GM19099 (cell line): ENCODE measurements around the gene METTL22.

Experiments used
- POLR2A ChIP-seq: IDR thresholded peaks from 3 replicates; pipeline ENCODE4 v1.6.1; 2011; ENCODE audit warnings: low read depth; ENCODE audit not compliant: insufficient read length; ENCODE audit errors: extremely low read depth

METTL22 gene

DNA sequence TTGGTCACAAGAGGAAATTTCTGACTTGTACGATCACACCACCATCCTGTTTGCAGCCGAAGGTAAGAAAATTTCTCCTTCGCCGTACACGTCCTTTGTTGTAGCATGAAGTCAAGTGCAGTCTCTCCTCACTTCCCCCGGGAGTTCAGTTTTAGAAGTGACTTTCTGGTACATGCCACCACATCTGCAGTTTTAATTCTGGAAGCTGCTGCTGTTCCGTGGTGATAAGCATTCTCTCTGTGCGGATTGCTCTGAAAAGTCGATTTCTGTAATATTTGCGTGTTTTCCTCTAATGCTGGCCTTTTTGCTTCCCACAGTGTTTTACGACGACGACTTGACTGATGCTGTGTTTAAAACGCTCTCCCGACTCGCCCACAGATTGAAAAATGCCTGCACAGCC is 20.6 kb downstream of the METTL22 start:
- TF ChIP-seq POLR2A: no peak

DNA sequence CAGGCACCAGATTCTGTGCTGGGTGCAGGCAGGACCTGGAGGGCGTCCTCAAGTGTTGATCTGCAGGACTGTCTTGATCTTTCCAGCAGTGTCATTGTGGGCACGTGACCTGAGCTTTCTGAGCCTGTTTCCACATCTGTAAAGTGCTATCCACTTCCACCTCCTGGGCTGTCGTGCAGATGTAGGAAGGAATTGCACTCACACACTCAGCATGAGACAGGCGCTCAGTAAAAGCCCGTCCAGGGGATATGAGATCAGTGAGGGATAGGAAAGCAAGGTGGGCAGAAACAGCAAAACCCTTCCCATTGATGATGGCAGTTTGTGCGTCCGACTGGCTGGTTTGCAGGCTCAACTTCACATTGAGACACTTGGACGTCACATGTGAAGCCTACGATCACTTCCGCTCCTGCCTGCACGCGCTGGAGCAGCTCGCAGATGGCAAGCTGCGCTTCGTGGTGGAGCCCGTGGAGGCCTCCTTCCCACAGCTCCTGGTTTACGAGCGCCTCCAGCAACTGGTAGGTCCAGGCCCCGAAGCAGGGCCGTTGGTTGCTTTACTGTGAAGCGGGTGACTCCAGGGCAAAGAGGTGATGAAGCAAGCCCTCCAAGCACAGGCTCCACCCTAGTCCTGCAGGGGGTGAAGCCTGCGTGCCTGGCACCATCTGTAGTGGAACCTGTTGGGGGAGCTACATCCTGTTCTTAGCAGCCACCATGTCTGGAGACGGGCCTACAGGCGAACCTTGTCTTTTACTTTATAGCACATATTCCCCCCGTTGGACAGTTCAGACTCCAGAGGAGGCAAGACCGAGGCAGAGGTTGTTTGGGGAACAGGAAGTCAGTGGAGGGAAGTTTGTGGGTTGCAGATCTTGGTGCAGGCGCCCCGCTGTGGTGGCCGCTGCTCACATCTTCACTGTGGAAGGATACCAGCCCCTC is 23.0 kb downstream of the METTL22 start:
- no peak for TF ChIP-seq POLR2A

DNA sequence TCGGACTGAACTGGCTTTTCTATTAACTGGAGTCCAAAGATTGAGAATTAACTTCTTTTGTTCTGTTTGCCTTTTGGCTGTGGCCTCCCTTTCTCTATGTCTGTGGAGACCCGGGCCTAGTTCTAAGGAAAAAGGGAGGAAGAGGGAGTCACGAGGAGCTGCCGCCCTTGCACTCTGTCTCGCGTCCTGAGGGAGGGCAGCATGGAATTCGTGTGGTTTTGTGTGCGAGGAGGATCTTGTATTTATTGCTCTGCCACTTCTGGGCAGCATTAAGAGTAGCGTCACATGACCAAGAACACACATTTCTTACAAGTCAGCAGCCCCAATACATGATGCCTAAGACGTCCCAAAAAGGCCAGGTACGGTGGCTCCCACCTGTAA is 23.6 kb downstream of the METTL22 start:
- no peak for TF ChIP-seq POLR2A

DNA sequence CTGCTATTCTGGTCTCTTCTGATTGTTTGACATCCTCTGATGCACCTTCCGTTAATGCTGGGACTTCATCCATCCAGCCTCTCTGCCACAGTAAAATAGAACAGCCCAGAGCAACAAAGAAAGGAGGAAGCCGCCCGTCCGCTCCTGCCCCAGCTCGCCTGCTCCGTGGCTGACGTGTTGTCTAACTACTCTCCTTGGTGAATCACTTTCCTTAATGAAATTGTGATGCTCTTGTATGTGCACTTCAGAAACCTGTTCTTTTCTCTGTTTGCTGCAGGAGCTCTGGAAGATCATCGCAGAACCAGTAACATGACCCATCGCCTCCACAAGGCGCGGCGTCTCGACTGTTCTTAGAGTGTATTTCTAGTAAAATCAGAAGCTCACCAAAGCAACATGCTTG is 24.3 kb downstream of the METTL22 start:
- no peak for TF ChIP-seq POLR2A

DNA sequence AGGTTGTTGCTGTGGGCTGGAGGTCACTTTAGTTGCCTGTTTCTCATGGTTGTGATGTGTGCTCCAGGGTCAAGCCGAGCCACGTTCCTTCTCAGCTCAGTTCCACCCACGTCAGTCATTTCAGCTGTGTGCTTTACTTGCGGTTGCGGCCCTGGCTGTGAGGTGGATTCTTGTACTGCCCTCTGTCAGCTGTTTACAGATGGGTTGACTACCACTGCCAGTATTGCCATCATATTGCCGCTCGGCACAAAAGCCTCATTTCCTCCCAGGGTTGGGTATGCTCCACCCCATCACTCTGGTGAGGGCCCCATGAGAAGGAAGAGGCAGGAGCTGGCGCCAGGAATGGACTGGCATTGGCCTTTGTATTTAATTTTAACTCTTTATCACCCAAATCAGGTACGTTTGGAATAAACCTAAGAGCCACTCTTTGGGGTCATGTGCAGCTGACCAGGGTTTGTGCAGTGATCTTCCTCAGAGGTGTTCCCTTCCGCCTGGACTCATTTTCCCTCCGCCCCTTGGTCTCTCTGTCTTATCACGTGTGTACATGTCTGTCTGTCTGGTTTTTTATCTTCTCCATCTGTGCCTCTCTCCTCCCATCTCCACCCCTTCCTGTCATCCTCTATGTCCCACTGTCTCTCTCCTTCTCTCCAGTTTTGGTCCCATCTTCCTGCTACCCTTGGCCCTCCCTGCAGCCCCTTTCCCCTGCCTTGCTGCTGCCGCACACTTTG is 25.0 kb downstream of the METTL22 start:
- TF ChIP-seq POLR2A: no peak

DNA sequence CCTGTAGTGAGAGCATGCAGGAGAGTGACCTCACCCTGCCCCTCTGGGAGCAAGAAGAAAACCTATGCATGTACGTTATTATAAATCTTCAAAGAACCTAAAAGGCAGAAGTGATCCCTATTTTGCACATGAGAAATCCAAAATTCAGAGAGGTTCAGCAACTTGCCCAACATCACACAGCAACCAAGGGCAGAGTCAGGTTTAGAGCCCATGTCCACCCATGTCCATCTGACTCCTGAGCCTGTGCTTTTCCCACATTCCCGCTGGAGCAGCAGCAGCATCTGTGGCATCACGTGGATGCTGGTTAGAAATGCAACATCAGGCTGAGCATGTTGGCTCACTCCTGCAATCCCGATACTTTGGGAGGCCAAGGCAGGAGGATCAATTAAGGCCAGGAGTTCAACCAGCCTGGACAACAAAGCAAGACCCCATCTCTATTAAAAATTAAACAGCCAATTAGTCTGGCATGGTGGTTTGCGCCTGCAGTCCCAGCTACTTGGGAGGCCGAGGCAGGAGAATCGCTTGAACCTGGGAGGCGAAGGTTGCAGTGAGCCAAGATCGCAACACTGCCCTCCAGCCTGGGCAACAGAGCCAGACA is 26.3 kb downstream of the METTL22 start:
- TF ChIP-seq POLR2A: no peak

DNA sequence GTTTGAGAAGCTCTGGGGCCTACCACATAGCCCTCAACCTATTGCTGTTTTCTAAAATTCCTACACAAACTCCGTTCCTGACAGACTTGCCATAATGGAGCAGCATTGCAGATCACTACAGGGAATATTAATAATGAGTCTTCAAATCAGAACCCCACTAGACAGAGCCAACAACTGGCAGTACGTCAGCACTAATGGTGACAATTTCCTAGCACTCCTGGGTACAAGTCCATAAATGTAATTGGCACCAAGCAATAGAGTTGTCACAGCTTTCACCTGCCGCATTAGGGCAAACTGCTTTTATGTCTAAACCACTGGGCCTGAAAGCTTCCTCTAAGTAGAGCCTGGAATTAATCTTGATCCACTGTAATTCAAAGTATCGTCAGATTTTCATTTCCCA is 27.4 kb downstream of the METTL22 start:
- TF ChIP-seq POLR2A: no peak

DNA sequence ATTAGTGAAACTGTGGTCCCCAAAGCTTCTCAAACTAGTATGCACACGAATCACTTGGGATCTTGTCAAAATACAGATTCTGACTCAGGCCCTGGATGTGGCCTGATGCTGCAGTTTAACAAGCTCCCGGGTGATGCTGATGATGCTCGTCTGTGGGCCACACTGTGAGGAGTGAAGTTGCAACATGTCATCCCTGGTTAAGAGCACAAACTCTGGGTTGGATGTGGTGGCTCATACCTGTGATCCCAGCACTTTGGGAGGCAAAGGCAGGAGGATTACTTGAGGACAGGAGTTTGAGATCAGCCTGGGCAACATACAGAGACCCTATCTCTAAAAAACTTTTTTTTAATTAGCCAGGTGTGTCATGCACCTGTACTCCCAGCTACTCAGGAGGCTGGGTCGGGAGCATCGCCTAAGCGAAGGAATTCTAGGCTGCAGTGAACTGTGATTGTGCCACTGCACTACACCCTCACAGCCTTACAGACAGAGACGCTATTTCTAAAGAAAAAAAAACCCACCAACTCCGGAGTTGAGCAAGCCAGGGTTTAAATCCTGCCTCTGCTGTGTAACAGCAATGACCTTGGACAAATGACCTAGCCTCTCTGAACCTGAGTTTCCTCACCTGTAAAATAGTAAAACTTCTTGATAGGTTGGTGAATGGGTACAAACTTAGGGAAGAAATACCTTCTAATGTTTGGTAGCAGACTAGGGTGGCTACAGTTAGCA is 28.5 kb downstream of the METTL22 start:
- TF ChIP-seq POLR2A: no peak

DNA sequence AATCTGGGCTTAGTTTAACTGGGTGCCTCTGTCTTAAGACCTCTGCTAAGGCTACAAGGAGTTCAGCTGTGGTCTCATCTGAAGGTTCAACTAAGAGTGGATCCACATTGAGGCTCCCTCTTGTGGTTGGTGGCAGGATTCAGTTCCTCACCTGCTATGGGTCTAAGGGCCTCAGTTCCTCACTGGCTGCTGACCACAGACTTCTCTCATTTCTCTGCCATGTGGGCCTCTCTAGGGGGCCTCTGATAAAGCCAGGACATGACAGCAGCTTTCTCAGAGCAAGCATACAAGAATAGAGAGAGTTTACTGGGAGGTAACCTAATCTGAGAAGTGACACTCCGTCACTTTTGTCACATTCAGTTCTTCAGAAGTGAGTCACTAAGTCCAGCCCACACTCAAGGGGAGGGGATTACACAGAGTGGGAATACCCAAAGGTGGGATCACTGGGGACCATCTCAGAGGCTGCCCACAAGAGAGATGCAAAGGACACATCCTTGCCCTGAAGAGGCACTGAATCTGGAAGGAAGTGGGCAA is 33.8 kb downstream of the METTL22 start:
- TF ChIP-seq POLR2A: no peak

DNA sequence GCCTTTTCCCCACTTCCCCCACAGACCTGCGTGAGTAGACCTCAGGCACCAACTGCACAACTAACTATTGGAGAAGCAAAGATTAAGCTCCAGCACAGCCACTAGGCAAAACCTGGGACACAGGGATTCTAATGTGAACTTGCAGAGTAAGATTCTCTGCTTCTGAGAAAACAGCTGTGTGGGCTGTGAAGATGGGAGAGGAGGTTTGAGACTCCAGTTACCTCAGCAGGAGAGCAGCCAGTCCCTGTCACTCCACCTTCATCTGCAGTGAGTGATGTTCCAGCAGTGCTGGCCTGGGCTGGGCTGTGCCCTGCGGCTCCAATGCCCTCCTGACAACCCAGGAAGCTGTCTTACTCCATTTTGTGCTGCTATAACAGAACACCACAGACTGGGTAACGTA is 34.9 kb downstream of the METTL22 start:
- no peak for TF ChIP-seq POLR2A

DNA sequence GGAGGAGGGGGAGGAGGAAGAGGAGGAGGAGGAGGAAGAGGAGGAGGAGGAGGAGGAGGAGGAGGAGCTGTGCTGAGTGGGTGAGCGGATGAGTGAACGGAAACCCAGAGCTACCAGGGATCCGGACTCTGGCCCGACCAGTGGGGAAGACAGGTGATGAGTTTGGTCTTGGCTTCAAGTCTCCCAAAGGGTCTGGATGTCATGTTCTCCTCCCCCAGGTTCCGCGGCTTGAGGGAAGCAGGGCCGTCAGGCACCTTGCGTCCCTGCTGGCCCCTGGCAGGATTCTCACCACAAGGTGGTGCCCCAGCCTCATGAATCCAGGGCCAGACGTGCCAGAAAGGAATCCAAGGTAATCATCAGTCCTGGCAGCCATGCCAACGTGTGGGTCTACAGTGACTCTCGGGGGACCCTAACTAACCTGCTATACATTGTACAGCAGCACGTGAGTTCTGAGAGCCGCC is 39.4 kb downstream of the METTL22 start:
- TF ChIP-seq POLR2A: no peak

DNA sequence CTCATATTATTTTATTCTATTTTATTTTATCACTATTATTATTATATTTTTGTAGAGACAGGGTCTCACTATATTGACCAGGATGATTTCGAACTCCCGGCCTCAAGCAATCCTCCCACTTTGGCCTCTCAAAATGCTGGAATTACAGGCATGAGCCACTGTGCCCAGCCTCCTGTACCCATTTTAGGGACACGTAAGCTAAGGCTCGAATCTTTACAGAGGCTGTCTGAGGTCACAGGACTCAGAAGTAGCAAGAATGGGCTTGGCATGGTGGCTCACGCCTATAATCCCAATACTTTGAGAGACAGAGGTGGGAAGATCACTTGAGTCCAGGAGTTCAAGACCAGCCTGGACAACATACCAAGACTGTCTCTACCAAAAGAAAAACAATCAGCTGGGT is 40.2 kb downstream of the METTL22 start:
- no peak for TF ChIP-seq POLR2A

DNA sequence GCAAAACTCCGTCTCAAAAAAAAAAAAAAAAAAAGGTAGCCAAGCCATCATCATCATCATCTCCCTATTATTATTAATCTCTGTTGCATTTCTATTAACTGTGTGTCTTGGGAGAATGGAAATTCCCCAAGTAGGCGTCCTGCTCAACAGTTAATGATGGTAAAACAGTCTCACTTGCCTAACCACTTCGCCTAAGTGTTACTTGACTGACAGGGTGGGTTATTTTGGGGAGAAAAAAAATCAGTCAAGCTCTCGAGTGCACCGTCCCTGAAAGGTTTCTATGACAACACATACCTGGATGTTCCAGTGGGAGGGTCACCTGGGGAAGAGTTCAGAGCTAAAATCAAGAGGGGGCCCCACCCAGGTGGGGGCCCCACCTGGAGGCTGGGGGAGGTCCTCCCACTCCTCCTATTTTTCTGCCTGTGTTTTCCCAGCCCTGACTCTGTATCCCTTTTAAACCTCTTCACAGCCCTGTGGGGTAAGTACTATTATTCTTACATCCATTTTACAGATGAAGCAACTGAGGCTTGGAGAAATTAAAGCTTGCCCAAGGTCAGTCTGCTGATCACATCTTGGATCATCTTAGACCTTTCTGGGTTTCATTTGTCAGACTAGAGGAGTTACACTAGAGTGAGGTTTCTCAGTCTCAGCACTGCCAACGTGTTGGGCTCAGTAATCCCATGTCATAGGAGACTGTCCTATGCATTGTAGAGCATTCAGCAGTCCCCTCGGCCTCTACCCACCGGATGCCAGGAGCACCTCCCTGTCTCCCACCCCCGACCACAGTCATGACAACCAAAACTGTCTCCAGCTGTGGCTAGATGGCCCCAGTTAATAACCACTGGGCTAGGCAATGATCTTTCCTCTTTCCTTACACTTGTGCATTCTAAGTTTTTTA is 41.9 kb downstream of the METTL22 start:
- no peak for TF ChIP-seq POLR2A

DNA sequence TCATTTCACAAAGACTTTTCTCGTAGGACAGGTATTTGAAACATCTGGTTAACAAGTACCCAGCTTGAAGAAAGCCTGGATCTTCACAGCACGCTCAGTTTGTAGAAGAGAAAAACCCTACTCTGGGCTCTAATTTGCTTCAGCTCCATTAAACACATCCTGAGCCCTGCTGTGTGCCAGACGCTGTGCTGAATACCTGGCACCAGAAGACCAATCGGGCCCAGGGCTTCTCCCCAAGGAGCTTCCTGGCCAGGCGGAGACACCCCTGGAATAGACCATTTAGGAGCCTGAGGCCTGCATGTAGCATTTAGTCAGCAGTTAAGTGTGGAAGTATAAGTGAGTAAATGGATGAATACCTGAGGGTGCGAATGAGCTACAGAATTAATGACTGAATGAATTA is 44.0 kb downstream of the METTL22 start:
- TF ChIP-seq POLR2A: no peak
